Neural cell (in vitro differentiated cells): ENCODE results near the gene CLSTN1. TPM values are rescaled to one million over a fixed set of nuclear protein-coding genes. Genes with fewer than 3 reads are reported as not detected.

Source experiments
- H2AFZ ChIP-seq: fragments of 200-600, 300-800 bp; sonication (generic), shearing (Covaris generic); 2 replicates; pipeline ENCODE4 v1.6.0; 2014; ENCODE audit warnings: low read depth, mild to moderate bottlenecking, antibody characterized with exemption, low read length, moderate library complexity
- H3F3A ChIP-seq: fragments of 200-600 bp; shearing (Covaris generic); 2 replicates; pipeline ENCODE4 v1.6.1; 2016; ENCODE audit warnings: mild to moderate bottlenecking, moderate library complexity, mixed read lengths, antibody characterized with exemption, low read length; ENCODE audit not compliant: insufficient read depth, poor library complexity, severe bottlenecking
- H3K27ac ChIP-seq: fragments of 200-600, 300-800 bp; sonication (generic), shearing (Covaris generic); 2 replicates; pipeline ENCODE4 v1.5.1; 2014; ENCODE audit warnings: mild to moderate bottlenecking, low read length, moderate library complexity
- H3K27me3 ChIP-seq: fragments of 300-800, 200-600 bp; sonication (generic), shearing (Covaris generic); 2 replicates; pipeline ENCODE4 v1.6.0; 2014; ENCODE audit warnings: mild to moderate bottlenecking, low read depth, low read length, moderate library complexity; ENCODE audit not compliant: insufficient read depth
- H3K36me3 ChIP-seq: fragments of 300-800, 200-600 bp; sonication (generic), shearing (Covaris generic); 2 replicates; pipeline ENCODE4 v1.5.1; 2014; ENCODE audit warnings: mild to moderate bottlenecking, antibody characterized with exemption, low read length, moderate library complexity; ENCODE audit not compliant: insufficient read depth
- H3K4me2 ChIP-seq: fragments of 300-800, 200-600 bp; sonication (generic), shearing (Covaris generic); 2 replicates; pipeline ENCODE4 v1.6.0; 2014; ENCODE audit warnings: mild to moderate bottlenecking, low read length
- H3K4me3 ChIP-seq: fragments of 300-800, 200-600 bp; sonication (generic), shearing (Covaris generic); 2 replicates; pipeline ENCODE4 v1.5.1; 2014; ENCODE audit warnings: mild to moderate bottlenecking, low read length, moderate library complexity
- H3K79me2 ChIP-seq: fragments of 200-600 bp; shearing (Covaris generic); replicated peaks from 2 replicates; pipeline ENCODE4 v1.6.0; 2014; ENCODE audit warnings: mild to moderate bottlenecking, low read length, moderate library complexity; ENCODE audit not compliant: insufficient read depth
- H3K9ac ChIP-seq: fragments of 300-800, 200-600 bp; sonication (generic), shearing (Covaris generic); 2 replicates; pipeline ENCODE4 v1.6.1; 2016; ENCODE audit warnings: mild to moderate bottlenecking, low read length, mixed read lengths
- H3K9me2 ChIP-seq: fragments of 200-600 bp; shearing (Covaris generic); 2 replicates; pipeline ENCODE4 v1.6.1; 2016; ENCODE audit warnings: mild to moderate bottlenecking, low read length, mixed read lengths; ENCODE audit not compliant: insufficient read depth
- H3K9me3 ChIP-seq: fragments of 200-600, 300-800 bp; sonication (generic), shearing (Covaris generic); 2 replicates; pipeline ENCODE4 v1.6.1; 2016; ENCODE audit warnings: mild to moderate bottlenecking, mixed run types, low read length, moderate library complexity, mixed read lengths
- H4K20me1 ChIP-seq: fragments of 200-600 bp; shearing (Covaris generic); 2 replicates; pipeline ENCODE4 v1.6.1; 2016; ENCODE audit warnings: mild to moderate bottlenecking, mixed run types; ENCODE audit not compliant: insufficient read depth
- CTCF ChIP-seq: fragments of 450-650 bp; IDR thresholded peaks from 2 replicates; pipeline ENCODE4 v1.5.1; 2014; ENCODE audit warnings: antibody characterized with exemption, mild to moderate bottlenecking, moderate library complexity; ENCODE audit not compliant: poor library complexity, severe bottlenecking
- EP300 ChIP-seq: fragments of 450-650 bp; conservative IDR thresholded peaks from 2 replicates; pipeline ENCODE4 v1.6.1; 2014; ENCODE audit warnings: antibody characterized with exemption, mild to moderate bottlenecking, moderate library complexity; ENCODE audit not compliant: poor library complexity, severe bottlenecking
- EZH2 ChIP-seq: fragments of 200-600, 300-800 bp; shearing (Covaris generic), sonication (generic); IDR thresholded peaks from 2 replicates; pipeline ENCODE4 v1.6.1; 2014; ENCODE audit warnings: antibody characterized with exemption, low read length, borderline replicate concordance, mild to moderate bottlenecking; ENCODE audit not compliant: insufficient read depth, poor library complexity, severe bottlenecking
- MXI1 ChIP-seq: fragments of 450-650 bp; conservative IDR thresholded peaks from 2 replicates; pipeline ENCODE4 v1.6.1; 2014; ENCODE audit warnings: antibody characterized with exemption, mild to moderate bottlenecking; ENCODE audit not compliant: poor library complexity, severe bottlenecking
- POLR2AphosphoS5 ChIP-seq: IDR thresholded peaks from 2 replicates; pipeline ENCODE4 v1.6.1; 2012
- RAD21 ChIP-seq: fragments of 450-650 bp; conservative IDR thresholded peaks from 2 replicates; pipeline ENCODE4 v1.6.1; 2014; ENCODE audit warnings: antibody characterized with exemption, mild to moderate bottlenecking, moderate library complexity
- REST ChIP-seq: IDR thresholded peaks from 2 replicates; pipeline ENCODE4 v1.6.1; 2012; ENCODE audit warnings: borderline replicate concordance
- SMC3 ChIP-seq: fragments of 450-650 bp; conservative IDR thresholded peaks from 2 replicates; pipeline ENCODE4 v1.6.1; 2014; ENCODE audit warnings: antibody characterized with exemption, mild to moderate bottlenecking, moderate library complexity; ENCODE audit not compliant: poor library complexity
- TAF1 ChIP-seq: IDR thresholded peaks from 2 replicates; pipeline ENCODE4 v1.6.1; 2012; ENCODE audit warnings: low read depth
- polyA plus RNA-seq: library from polyadenylated mRNA; depleted of rRNA; stranded (reverse); fragments of >200 nt; gene quantifications from 2 replicates; pipeline ENCODE4 v1.2.3, GENCODE V29; 2014

Gene CLSTN1
- polyA plus RNA-seq, 1 donor from 2014 or later = 77.2 TPM

GRCh38 chr1:9821710-9822109, 2.1 kb downstream of the CLSTN1 start:
- Histone ChIP-seq H3F3A (no peaks in the 10 kb centered on the region), H3K9me2 (no peaks in the 10 kb centered on the region), H3K4me3 (peak overlapping the region; percentile 94), H3K27me3 (no peaks in the 10 kb centered on the region), H3K36me3 (no peaks in the 10 kb centered on the region), H3K9me3 (no peaks in the 10 kb centered on the region), H3K4me2 (peak overlapping the region; percentile 85), H2AFZ (no peak overlapping the region), H3K79me2 (peaks cover 51% of the 10 kb centered on the region), H3K27ac (no peak overlapping the region), H4K20me1 (no peaks in the 10 kb centered on the region), H3K9ac (peak overlapping the region; percentile 86)
- TF ChIP-seq RAD21 (no peak), EZH2 (no peak), EP300 (no peak), CTCF (no peak), SMC3 (no peak), POLR2AphosphoS5 (no peak), MXI1 (no peak), REST (no peak), TAF1 (no peak)

GRCh38 chr1:9820521-9820920, 3.2 kb downstream of the CLSTN1 start:
- H3K79me2 ChIP-seq = peaks cover 58% of the 10 kb centered on the region
- no peak overlapping the region for H3K9ac ChIP-seq
- H2AFZ ChIP-seq = no peak overlapping the region
- H4K20me1 ChIP-seq = no peaks in the 10 kb centered on the region
- TF ChIP-seq EP300 = no peak
- no peak for TF ChIP-seq RAD21
- no peak for TF ChIP-seq SMC3
- TF ChIP-seq EZH2 = no peak
- no peak for TF ChIP-seq REST
- TF ChIP-seq POLR2AphosphoS5 = no peak
- no peak for TF ChIP-seq MXI1
- no peak for TF ChIP-seq CTCF
- H3K9me3 ChIP-seq = no peaks in the 10 kb centered on the region
- no peak overlapping the region for H3K27ac ChIP-seq
- H3K27me3 ChIP-seq = no peaks in the 10 kb centered on the region
- H3K4me3 ChIP-seq = peak overlapping the region; percentile 94
- H3K9me2 ChIP-seq = no peaks in the 10 kb centered on the region
- no peak overlapping the region for H3K4me2 ChIP-seq
- H3F3A ChIP-seq = no peaks in the 10 kb centered on the region
- no peaks in the 10 kb centered on the region for H3K36me3 ChIP-seq
